HG03066 (cell line): ENCODE measurements around the gene SHMT2.

Experiments
- ATAC-seq: cut with Tn5 transposase; IDR thresholded peaks from one replicate; pipeline ENCODE4 v1.9.1; 2021; ENCODE audit warnings: low read depth; ENCODE audit not compliant: unreplicated experiment

Gene SHMT2

DNA sequence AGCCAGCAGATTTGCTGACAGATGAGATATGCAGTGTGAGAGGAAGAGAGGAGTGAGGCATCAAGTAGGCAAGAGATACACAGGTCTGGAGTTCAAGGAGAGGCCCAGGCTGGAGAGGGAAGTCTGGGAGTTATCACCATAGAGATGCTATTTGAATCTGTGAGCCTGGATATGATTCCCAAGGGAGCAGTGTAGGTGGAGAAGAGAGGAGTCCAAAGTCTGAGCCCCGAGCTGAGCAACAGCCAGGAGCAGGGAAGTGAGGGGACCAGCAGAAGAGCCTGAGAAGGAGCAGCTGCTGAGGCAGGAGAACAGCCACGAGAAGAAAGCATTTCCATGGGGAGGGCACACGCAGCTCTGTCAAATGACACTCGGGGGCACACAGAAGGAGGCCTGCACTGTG, 33.1 kb upstream of the SHMT2 start:
- ATAC-seq = no peak

DNA sequence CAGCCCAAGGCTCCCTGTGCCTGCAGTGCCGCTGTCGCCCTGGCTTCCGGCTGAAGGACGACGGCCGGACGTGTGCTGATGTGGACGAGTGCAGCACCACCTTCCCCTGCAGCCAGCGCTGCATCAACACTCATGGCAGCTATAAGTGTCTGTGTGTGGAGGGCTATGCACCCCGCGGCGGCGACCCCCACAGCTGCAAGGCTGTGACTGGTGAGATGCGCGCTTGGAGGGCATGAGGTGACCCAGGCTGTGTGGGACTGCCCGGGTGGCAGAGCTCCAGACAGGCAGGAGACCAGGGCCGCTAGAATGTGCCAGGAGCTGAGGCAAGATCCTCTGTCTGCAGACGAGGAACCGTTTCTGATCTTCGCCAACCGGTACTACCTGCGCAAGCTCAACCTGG, 32.6 kb upstream of the SHMT2 start:
- no peak for ATAC-seq

DNA sequence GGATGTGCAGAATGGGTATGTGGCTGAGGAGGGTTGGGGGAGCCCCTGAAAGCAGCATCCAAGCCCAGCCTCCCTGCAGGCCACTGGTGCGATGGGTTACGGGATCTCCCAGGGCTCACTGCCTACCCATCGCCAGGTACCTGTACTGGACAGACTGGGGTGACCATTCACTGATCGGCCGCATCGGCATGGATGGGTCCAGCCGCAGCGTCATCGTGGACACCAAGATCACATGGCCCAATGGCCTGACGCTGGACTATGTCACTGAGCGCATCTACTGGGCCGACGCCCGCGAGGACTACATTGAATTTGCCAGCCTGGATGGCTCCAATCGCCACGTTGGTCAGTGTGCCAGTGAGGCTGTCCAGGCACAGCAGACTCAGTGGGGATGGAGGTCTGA, 31.2 kb upstream of the SHMT2 start:
- no peak for ATAC-seq

DNA sequence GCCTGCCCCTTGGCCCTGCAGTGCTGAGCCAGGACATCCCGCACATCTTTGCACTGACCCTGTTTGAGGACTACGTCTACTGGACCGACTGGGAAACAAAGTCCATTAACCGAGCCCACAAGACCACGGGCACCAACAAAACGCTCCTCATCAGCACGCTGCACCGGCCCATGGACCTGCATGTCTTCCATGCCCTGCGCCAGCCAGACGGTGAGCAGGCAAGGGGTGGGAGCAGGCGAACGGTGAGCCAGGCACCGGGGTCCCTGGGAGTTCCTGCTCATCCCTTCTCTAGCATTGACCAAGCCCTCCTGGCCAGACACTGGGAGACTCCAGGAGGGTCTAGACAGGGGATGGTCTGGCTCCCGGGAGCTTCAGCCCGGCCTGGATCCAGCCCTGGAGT, 30.3 kb upstream of the SHMT2 start:
- no peak for ATAC-seq

DNA sequence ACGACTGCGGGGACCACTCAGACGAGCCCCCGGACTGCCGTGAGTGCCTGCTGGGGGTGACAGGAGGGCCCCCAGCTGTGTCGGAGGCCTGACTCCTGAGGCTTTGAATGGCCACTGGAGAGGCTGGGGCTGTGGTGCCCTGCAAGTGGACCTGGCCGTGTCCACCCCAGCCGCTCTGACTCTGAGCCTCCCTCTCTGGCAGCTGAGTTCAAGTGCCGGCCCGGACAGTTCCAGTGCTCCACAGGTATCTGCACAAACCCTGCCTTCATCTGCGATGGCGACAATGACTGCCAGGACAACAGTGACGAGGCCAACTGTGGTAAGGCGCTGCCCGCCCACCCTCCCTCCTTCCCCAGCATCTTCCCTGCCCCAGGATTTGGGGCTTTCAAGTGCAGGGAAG, 29.0 kb upstream of the SHMT2 start:
- no peak for ATAC-seq

DNA sequence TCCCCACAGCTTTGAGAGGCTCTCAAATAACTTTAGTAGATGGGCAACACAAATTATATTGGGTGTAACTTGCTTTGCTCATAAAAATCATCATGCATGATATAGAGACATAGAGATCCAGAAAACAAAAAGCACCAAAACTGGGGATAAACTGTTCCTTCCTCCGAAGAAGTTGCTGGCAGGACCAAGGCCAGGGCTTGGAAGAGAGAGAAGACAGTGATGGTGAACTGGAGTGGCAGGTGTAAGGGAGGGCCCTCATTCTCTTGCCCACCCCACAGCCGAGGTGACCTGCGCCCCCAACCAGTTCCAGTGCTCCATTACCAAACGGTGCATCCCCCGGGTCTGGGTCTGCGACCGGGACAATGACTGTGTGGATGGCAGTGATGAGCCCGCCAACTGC, 28.3 kb upstream of the SHMT2 start:
- ATAC-seq = no peak

DNA sequence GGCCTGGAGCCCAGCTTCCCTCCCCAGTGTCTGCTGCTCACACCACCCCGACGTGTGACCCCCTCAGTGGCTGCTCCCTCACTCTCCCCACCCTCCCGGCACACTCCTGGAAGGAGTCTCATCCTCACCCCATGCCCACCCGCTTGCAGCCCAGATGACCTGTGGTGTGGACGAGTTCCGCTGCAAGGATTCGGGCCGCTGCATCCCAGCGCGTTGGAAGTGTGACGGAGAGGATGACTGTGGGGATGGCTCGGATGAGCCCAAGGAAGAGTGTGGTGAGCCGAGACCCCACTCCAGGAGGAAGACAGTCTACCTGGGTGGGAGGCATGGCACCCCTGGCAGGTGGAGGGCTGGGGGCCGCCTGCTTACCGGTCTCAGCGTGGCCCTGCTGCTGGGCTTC, 27.9 kb upstream of the SHMT2 start:
- ATAC-seq = no peak

DNA sequence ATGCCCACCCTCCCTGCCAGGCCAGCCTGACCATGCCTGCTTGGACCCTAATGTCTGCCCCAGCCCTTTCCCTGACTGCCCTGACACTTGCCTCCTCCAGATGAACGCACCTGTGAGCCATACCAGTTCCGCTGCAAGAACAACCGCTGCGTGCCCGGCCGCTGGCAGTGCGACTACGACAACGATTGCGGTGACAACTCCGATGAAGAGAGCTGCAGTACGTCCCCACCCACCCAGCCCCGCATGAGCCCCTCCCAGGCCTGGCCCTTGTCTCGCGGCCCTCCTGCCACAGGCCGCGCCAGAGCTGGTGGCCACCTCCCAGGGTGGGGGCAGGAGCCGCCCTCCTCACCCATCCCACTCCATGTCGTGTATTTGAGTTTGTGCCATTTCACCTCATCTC, 27.2 kb upstream of the SHMT2 start:
- ATAC-seq = no peak

DNA sequence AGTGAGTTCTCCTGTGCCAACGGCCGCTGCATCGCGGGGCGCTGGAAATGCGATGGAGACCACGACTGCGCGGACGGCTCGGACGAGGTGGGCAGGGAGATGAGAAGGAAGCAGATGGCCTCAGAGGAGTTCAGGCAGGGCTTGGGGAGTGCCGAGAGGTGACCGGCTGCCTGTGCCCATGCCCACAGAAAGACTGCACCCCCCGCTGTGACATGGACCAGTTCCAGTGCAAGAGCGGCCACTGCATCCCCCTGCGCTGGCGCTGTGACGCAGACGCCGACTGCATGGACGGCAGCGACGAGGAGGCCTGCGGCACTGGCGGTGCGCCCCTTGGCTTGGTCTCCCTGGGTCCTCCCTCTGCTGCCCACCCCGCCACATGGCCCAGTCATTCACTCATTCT, 26.3 kb upstream of the SHMT2 start:
- no peak for ATAC-seq

DNA sequence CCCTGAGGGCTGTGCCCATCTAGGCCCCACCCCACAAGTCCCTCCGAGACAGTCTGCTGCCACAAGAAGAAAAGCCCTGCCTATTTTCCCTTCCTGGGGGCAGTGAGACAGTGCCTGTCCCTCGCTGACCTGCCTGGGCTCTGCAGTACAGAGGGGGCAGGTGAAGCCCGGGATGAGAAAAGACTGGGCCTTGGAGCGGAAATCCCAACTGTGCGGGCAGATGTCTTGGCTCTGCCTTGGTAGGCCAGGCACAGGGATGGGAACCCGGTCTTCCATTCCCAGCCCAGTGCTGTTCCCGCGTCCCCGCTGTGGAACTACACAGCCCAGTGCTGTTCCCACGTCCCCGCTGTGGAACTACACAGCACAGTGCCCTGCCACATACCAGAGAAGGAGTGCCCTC, 25.7 kb upstream of the SHMT2 start:
- ATAC-seq = no peak

DNA sequence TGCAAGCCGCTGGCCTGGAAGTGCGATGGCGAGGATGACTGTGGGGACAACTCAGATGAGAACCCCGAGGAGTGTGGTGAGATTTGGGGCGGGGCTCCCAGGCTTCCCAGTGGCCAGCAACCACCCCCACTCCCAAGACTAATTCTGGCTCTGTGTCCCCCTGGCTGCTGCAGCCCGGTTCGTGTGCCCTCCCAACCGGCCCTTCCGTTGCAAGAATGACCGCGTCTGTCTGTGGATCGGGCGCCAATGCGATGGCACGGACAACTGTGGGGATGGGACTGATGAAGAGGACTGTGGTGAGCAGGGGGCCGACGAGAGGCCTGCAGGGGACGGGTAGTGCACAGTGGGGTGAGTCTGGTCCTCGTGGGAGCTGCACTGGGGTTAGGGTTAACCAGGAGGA, 25.1 kb upstream of the SHMT2 start:
- ATAC-seq = no peak

DNA sequence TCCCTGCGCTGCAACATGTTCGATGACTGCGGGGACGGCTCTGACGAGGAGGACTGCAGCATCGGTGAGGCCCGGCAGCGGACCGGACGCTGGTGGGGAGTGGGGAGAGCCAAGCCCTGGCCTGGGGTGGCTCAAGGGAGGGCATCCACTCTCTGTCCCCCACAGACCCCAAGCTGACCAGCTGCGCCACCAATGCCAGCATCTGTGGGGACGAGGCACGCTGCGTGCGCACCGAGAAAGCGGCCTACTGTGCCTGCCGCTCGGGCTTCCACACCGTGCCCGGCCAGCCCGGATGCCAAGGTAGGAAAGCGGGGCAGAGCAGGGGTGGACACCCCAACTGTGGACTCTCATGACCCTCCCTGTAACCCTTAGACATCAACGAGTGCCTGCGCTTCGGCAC, 24.3 kb upstream of the SHMT2 start:
- no peak for ATAC-seq

DNA sequence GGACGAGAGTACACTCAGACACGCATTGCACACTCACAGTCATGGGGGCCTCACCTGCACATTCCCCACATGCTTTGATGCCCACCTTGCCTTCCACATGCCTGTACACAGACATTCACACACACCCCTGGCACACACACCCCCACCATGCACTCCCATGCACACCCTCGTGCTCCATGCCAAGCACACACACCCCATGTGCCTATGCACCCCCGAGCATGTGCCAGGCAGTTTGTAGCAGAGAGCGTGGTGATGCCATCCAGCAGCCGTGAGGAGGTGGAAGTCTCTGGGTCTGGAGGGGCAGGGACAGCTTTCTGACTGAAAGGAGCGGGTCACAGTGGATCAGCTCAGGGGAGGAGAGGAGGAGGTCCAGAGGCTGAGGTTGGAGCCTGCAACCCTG, 23.6 kb upstream of the SHMT2 start:
- ATAC-seq = no peak

DNA sequence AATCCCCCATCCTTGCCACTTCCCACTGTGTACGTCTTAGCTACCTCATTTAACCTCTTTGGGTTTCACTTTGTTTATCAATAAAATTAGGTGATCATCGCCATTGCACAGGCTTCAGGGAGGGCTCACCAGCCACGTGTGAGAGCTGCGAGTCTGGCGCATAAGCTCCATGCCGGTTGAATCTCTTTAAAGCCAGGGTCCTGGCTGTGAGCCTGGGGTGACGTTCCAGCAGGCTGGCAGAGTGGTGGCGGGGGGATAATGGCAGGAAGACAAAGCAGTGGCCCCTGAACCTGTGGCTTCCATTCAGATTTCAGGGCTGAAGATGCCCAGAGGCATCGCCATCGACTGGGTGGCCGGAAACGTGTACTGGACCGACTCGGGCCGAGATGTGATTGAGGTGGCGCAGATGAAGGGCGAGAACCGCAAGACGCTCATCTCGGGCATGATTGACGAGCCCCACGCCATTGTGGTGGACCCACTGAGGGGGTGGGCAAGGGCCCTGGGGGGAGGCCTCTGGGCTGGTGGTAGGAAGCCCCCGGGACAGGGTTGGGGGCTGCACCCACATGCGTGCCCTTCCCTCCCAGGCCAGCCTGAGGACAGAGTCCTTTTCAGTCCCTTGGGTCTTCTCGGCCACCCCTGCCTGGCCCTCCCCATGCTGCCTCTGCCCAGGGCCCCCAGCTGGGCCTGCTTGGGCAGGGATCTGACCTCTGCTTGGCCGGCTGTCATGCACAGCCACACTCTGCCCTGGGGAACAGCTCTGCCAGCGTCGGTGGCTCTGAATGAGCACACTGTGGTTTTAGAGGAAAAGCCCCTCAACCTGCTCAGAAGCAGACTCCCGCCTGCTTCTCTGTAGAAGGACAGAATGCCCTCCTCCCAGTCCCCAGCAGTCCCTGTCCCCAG, 21.5 kb upstream of the SHMT2 start:
- ATAC-seq = no peak

DNA sequence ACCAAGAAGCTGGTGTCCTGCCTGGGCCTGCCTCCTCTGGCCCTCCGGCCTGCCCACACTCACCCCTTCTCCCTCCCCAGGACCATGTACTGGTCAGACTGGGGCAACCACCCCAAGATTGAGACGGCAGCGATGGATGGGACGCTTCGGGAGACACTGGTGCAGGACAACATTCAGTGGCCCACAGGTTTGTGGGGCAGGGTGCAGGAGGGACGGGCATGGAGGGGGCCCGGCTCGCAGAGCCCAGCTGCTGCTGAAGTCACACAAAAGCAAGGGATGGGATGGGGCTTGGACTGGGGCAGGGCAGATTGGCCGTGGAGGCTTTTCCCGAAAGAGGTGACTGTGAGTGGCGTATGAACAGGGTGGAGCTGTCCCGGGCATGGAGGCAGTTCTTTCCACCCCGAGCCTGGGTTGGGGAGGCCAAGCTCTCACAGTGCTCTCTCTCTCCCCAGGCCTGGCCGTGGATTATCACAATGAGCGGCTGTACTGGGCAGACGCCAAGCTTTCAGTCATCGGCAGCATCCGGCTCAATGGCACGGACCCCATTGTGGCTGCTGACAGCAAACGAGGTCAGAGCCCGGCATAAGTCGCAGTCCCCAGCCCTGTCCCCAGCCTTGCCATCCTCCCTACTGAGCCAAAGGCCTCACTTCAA, 20.8 kb upstream of the SHMT2 start:
- no peak for ATAC-seq

DNA sequence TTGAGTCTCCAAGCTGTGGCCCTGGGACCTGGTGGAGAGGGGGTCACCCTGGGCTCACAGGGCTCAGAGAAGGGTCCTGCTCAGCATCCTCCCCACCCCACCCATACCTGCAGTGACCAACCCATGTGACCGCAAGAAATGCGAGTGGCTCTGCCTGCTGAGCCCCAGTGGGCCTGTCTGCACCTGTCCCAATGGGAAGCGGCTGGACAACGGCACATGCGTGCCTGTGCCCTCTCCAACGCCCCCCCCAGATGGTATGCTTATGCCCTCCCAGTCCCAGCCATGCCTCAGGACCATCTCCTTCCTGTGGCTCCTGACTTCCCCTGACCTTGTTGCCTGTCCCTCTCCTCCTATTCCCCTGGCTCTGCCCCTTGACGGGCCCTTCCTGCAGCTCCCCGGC, 19.6 kb upstream of the SHMT2 start:
- ATAC-seq = no peak

DNA sequence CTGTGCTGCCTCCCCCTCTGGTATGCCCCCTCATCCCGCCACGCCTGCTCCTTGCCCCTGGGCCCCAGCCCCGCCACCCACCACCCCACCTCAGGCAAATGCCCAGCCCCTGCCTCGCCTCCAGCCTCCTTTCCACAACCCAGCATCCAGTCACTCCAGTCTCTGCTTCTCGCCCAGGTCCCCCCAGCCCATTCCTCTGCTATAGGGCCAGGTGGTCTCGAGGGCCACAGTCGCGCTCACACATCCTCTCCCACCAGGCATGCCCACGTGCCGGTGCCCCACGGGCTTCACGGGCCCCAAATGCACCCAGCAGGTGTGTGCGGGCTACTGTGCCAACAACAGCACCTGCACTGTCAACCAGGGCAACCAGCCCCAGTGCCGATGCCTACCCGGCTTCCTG, 19.1 kb upstream of the SHMT2 start:
- no peak for ATAC-seq

DNA sequence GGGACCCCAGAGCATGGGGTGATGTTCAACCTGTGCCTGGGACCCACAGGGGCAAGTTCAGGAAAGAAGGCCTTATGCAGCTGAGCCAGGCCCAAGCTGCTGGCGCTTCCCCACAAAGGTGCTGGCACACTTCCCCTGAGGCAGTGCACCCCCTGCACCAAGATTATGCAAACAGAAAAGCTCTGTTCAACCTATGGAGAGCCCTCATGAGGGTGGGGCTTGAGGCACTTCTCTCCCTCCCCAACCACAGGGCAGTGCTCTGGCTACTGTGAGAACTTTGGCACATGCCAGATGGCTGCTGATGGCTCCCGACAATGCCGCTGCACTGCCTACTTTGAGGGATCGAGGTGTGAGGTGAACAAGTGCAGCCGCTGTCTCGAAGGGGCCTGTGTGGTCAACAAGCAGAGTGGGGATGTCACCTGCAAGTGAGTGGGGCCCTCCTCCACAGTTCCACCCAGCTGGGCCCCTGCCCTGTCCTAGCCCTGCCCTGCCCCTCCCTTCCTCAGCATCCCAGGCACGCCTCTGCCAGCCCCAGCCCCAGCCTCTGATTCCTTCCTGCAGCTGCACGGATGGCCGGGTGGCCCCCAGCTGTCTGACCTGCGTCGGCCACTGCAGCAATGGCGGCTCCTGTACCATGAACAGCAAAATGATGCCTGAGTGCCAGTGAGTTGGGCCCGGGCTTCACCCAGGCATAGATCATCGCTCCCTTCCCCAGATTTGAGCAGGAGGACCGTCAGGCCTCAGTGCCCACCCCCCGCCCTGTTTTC, 18.4 kb upstream of the SHMT2 start:
- ATAC-seq = no peak

DNA sequence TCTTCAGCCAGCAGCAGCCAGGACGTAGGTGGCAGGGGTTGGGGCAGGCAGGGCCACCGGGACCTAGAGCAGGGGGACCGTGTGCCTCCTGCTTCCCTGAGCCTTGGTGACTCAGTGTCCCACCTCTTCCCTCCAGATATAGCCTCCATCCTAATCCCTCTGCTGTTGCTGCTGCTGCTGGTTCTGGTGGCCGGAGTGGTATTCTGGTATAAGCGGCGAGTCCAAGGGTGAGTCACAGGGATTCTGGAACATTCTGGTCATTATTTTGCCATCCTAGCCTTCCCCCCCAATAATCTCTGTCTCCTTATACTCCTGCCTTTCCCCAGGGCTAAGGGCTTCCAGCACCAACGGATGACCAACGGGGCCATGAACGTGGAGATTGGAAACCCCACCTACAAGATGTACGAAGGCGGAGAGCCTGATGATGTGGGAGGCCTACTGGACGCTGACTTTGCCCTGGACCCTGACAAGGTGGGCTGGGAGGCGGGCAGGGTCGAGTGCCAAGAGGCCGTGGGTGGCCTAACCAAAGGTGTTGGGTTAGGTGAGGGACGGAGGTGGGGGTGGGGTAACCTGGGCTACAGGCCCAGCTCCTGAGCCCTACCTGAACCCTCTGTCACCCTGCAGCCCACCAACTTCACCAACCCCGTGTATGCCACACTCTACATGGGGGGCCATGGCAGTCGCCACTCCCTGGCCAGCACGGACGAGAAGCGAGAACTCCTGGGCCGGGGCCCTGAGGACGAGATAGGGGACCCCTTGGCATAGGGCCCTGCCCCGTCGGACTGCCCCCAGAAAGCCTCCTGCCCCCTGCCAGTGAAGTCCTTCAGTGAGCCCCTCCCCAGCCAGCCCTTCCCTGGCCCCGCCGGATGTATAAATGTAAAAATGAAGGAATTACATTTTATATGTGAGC, 17.5 kb upstream of the SHMT2 start:
- no peak for ATAC-seq

DNA sequence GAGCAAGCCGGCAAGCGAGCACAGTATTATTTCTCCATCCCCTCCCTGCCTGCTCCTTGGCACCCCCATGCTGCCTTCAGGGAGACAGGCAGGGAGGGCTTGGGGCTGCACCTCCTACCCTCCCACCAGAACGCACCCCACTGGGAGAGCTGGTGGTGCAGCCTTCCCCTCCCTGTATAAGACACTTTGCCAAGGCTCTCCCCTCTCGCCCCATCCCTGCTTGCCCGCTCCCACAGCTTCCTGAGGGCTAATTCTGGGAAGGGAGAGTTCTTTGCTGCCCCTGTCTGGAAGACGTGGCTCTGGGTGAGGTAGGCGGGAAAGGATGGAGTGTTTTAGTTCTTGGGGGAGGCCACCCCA, 16.8 kb upstream of the SHMT2 start:
- no peak for ATAC-seq
